ENCODE measurements around the gene CHRNB2. TPM values are rescaled to one million over a fixed set of nuclear protein-coding genes. Genes with fewer than 3 reads are reported as not detected.

The CHRNB2 gene
- polyA plus RNA-seq, 1 donor from 2014 or later: 15.5 TPM

DNA sequence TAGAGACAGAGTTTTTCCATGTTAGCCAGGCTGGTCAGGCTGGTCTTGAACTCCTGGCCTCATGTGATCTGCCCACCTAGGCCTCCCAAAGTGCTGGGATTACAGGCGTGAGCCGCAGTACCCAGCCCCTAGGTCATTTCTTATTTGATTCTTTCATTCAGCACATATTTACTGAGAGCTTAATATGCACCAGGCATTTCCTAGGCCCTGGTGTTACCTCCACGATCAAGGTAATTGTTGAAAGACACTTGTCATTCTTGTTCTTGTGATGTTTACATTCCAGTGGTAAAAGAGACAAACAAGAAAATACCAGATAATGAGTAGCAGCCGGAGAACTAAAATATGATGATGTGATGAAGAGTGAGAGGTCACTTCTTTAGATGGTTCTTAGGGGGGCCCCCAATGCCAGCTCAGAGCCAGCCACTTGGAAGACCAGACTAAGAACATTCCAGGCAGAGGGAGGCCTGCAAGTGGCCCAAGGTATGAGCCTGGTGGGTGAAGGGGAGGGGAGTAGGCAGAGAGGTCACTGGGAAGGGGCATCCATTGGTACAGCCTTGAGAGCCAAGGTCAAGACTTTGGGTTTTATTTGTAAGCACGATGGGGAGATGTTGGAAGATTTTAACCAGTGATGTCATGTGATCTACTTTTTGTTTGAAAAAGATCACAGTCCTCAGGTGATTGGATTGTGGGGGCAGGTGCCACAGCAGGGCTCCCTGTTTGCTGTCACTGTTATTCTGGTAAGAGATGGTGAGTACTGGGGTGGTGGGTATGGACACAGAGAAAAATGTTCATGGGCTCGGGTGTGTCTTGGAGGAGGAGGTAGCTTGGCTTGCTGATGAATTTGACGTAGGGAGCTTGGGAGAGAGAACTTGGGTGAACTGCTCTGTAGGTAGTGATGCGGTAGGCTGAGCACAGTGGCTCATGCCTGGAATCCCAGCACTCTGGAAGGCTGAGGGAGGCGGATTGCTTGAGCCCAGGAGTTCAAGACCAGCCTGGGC is 27.8 kb upstream of the CHRNB2 start:
- H4K20me1 ChIP-seq (ENCODE audit: insufficient read depth): no peaks in the 10 kb centered on the region
- H3K9ac ChIP-seq (ENCODE audit: low read length): no peak overlapping the region
- peaks cover 3% of the 10 kb centered on the region for H3K9me3 ChIP-seq (ENCODE audit: low read length)
- no peaks in the 10 kb centered on the region for H3K79me2 ChIP-seq (replicated peaks; ENCODE audit: insufficient read depth, low read length)
- no peaks in the 10 kb centered on the region for H3K9me2 ChIP-seq (ENCODE audit: insufficient read depth, low read length)
- no peak overlapping the region for H3K4me3 ChIP-seq (ENCODE audit: low read length)
- no peak overlapping the region for H3K27ac ChIP-seq (ENCODE audit: low read length)
- no peak overlapping the region for H2AFZ ChIP-seq (ENCODE audit: low read depth, low read length)
- TF ChIP-seq MXI1 (conservative IDR thresholded peaks at IDR 0.05; ENCODE audit: poor library complexity, severe bottlenecking) (no peak), POLR2AphosphoS5 (IDR thresholded peaks at IDR 0.05) (no peak)
- TF ChIP-seq, protein P1, sequence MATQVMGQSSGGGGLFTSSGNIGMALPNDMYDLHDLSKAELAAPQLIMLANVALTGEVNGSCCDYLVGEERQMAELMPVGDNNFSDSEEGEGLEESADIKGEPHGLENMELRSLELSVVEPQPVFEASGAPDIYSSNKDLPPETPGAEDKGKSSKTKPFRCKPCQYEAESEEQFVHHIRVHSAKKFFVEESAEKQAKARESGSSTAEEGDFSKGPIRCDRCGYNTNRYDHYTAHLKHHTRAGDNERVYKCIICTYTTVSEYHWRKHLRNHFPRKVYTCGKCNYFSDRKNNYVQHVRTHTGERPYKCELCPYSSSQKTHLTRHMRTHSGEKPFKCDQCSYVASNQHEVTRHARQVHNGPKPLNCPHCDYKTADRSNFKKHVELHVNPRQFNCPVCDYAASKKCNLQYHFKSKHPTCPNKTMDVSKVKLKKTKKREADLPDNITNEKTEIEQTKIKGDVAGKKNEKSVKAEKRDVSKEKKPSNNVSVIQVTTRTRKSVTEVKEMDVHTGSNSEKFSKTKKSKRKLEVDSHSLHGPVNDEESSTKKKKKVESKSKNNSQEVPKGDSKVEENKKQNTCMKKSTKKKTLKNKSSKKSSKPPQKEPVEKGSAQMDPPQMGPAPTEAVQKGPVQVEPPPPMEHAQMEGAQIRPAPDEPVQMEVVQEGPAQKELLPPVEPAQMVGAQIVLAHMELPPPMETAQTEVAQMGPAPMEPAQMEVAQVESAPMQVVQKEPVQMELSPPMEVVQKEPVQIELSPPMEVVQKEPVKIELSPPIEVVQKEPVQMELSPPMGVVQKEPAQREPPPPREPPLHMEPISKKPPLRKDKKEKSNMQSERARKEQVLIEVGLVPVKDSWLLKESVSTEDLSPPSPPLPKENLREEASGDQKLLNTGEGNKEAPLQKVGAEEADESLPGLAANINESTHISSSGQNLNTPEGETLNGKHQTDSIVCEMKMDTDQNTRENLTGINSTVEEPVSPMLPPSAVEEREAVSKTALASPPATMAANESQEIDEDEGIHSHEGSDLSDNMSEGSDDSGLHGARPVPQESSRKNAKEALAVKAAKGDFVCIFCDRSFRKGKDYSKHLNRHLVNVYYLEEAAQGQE (IDR thresholded peaks at IDR 0.05; ENCODE audit: borderline replicate concordance): no peak
- TF ChIP-seq, protein P2, sequence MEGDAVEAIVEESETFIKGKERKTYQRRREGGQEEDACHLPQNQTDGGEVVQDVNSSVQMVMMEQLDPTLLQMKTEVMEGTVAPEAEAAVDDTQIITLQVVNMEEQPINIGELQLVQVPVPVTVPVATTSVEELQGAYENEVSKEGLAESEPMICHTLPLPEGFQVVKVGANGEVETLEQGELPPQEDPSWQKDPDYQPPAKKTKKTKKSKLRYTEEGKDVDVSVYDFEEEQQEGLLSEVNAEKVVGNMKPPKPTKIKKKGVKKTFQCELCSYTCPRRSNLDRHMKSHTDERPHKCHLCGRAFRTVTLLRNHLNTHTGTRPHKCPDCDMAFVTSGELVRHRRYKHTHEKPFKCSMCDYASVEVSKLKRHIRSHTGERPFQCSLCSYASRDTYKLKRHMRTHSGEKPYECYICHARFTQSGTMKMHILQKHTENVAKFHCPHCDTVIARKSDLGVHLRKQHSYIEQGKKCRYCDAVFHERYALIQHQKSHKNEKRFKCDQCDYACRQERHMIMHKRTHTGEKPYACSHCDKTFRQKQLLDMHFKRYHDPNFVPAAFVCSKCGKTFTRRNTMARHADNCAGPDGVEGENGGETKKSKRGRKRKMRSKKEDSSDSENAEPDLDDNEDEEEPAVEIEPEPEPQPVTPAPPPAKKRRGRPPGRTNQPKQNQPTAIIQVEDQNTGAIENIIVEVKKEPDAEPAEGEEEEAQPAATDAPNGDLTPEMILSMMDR (IDR thresholded peaks at IDR 0.05; ENCODE audit: poor library complexity, severe bottlenecking): no peak
- H3K4me2 ChIP-seq (ENCODE audit: low read length): no peak overlapping the region
- no peaks in the 10 kb centered on the region for H3F3A ChIP-seq (ENCODE audit: insufficient read depth, low read length, poor library complexity, severe bottlenecking)
- no peaks in the 10 kb centered on the region for H3K36me3 ChIP-seq (ENCODE audit: insufficient read depth, low read length)
- no peaks in the 10 kb centered on the region for H3K27me3 ChIP-seq (ENCODE audit: insufficient read depth, low read depth, low read length)

DNA sequence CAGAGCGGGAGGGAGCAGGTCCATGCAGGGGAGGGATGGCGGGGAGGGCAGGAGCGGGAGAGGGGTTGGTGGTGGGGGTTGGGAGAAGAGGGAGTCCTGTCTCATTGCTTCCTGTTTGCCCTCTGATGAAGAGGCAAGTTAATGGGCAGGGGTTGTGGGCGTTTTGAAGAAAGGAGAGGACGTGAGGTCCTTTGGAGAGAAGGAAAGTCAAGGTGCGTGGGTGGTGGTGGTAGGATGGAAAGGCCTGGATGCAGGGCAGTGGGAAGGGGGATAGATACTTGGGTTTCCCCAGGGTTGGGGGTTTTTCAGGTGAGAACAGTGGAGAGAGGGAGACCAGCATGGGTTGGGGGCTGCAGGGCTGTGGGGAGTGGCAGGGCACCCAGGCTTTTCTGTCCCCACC is 26.3 kb upstream of the CHRNB2 start:
- no peaks in the 10 kb centered on the region for H3K79me2 ChIP-seq (replicated peaks; ENCODE audit: insufficient read depth, low read length)
- H3K9me3 ChIP-seq (ENCODE audit: low read length): no peaks in the 10 kb centered on the region
- H3K4me2 ChIP-seq (ENCODE audit: low read length): no peak overlapping the region
- H4K20me1 ChIP-seq (ENCODE audit: insufficient read depth): no peaks in the 10 kb centered on the region
- H3K36me3 ChIP-seq (ENCODE audit: insufficient read depth, low read length): no peaks in the 10 kb centered on the region
- H3F3A ChIP-seq (ENCODE audit: insufficient read depth, low read length, poor library complexity, severe bottlenecking): no peaks in the 10 kb centered on the region
- TF ChIP-seq EP300 (conservative IDR thresholded peaks at IDR 0.05; ENCODE audit: poor library complexity, severe bottlenecking) (no peak), EZH2 (IDR thresholded peaks at IDR 0.05; ENCODE audit: borderline replicate concordance, insufficient read depth, low read length, poor library complexity, severe bottlenecking) (no peak), MXI1 (conservative IDR thresholded peaks at IDR 0.05; ENCODE audit: poor library complexity, severe bottlenecking) (no peak), RAD21 (conservative IDR thresholded peaks at IDR 0.05) (no peak), TAF1 (IDR thresholded peaks at IDR 0.05; ENCODE audit: low read depth) (no peak), POLR2AphosphoS5 (IDR thresholded peaks at IDR 0.05) (no peak), SMC3 (conservative IDR thresholded peaks at IDR 0.05; ENCODE audit: poor library complexity) (no peak)
- TF ChIP-seq, protein P1 (IDR thresholded peaks at IDR 0.05; ENCODE audit: borderline replicate concordance): no peak
- TF ChIP-seq, protein P2 (IDR thresholded peaks at IDR 0.05; ENCODE audit: poor library complexity, severe bottlenecking): no peak
- H3K9me2 ChIP-seq (ENCODE audit: insufficient read depth, low read length): no peaks in the 10 kb centered on the region
- no peak overlapping the region for H3K9ac ChIP-seq (ENCODE audit: low read length)
- no peak overlapping the region for H3K27ac ChIP-seq (ENCODE audit: low read length)
- H3K27me3 ChIP-seq (ENCODE audit: insufficient read depth, low read depth, low read length): no peaks in the 10 kb centered on the region
- no peak overlapping the region for H3K4me3 ChIP-seq (ENCODE audit: low read length)
- H2AFZ ChIP-seq (ENCODE audit: low read depth, low read length): no peak overlapping the region

All from neural cell (in vitro differentiated cells).